Skeletal muscle tissue (tissue), 4 donors: ENCODE data around the gene TMEM86A. TPM values are rescaled to one million over a fixed set of nuclear protein-coding genes. Genes with fewer than 3 reads are reported as not detected.
"Not testable (repeated sequence)": the region's sequence is repeated elsewhere in the genome, so short reads cannot be mapped to it uniquely, and the experiment has no call there.

Experiments used
- H3K27ac ChIP-seq: one replicate; pipeline ENCODE4 v1.7.0; 2013; ENCODE audit warnings: mild to moderate bottlenecking, low read depth, low read length, inconsistent platforms
- H3K27me3 ChIP-seq, 3 donors: one replicate each; pipeline ENCODE4 v1.7.0; 2013; ENCODE audit warnings: low read length in 3 of 3; ENCODE audit not compliant: control insufficient read depth in 3 of 3, insufficient read depth in 3 of 3
- H3K36me3 ChIP-seq, 3 donors: one replicate each; pipeline ENCODE4 v1.7.0; 2013; ENCODE audit warnings: low read length in 3 of 3; ENCODE audit not compliant: control insufficient read depth in 3 of 3, insufficient read depth in 3 of 3
- H3K4me1 ChIP-seq, 3 donors: one replicate each; pipeline ENCODE4 v1.7.0; 2013; ENCODE audit warnings: low read length in 3 of 3, mild to moderate bottlenecking in 3 of 3; ENCODE audit not compliant: control insufficient read depth in 3 of 3, insufficient read depth in 3 of 3
- H3K4me3 ChIP-seq, 3 donors: one replicate each; pipeline ENCODE4 v1.7.0; 2013; ENCODE audit warnings: low read length in 3 of 3
- H3K9ac ChIP-seq, 3 donors: one replicate each; pipeline ENCODE4 v1.7.0; 2013; ENCODE audit warnings: low read length in 3 of 3, mild to moderate bottlenecking in 3 of 3, moderate library complexity in 2 of 3, low read depth in 1 of 3
- H3K9me3 ChIP-seq, 3 donors: one replicate each; pipeline ENCODE4 v1.7.0; 2013; ENCODE audit warnings: low read length in 3 of 3; ENCODE audit not compliant: control insufficient read depth in 3 of 3
- total RNA-seq: library from RNA; depleted of rRNA; stranded (reverse); fragments of >200 nt; gene quantifications from one replicate; pipeline ENCODE4 v1.2.3, GENCODE V29; 2014
- donor health status: Osteomylitis.

Gene TMEM86A, protein sequence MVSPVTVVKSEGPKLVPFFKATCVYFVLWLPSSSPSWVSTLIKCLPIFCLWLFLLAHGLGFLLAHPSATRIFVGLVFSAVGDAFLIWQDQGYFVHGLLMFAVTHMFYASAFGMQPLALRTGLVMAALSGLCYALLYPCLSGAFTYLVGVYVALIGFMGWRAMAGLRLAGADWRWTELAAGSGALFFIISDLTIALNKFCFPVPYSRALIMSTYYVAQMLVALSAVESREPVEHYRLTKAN
- total RNA-seq, result 3.1 TPM

DNA sequence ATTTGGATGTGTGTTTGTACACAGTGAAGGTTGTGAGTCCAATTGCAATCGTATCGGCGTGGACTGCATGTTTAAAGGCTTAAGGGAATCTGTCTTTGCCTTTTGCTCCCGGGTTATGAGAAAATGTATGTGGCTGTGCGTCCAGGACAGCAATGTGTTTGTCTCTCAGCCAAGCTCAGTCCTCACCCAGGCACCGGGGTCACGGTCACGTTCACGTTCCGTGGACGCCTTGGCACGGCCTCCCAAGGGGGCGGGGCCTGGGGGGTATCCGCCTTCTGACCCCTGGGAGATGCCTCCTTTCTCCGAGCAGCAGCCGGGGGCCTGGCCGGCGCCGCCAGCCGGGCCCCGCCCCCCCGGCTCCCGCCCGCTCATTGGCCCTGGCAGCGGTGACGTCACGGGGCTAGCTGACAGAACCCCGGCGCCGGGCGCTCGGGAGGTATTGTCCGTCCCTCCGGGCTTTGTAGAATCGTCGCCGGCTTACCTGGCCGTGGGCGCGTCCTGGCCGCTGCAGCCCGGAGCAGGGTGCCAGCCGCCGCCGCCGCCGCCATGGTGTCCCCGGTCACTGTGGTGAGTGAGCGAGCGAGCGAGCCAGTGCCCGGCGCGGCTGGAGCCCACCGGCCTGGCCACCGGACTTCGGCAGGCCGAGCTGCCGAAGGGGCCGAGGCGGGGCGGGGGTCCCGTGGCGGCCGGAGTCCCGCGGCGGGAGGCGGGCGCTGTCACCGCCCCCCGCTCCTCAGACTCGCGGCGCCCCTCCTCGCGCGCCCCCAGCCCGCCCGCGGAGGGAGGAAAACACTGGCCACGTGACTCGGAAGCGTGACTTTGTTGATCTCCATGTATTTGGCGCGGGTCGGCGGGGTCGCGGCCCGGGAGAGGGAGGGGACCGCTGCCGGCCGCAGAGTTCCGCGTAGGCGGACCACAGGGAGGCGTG is at the start of gene TMEM86A:
Gene TMEM86A (plus strand): TSS at position 439 of the 928 bp plus-strand sequence. CDS start 108 bp downstream, at position 547.
- Histone ChIP-seq H3K36me3 (peaks cover 6 to 14% (median 12%) of the 10 kb centered on the region in 3 donors), H3K9me3 (no peaks in the 10 kb centered on the region), H3K4me1 (peaks cover 15 to 31% (median 27%) of the 10 kb centered on the region in 3 donors), H3K27ac (peak within 1 kb of the TSS; percentile 63), H3K9ac (peak within 1 kb of the TSS; percentile 72 to 84 (median 74)), H3K27me3 (no peaks in the 10 kb centered on the region), H3K4me3 (peak within 1 kb of the TSS; percentile 55 to 78 (median 66))

GRCh38 chr11:18650353-18650752 is 48.2 kb upstream of the TMEM86A start:
- H3K9me3 ChIP-seq, result no peaks in the 10 kb centered on the region
- H3K36me3 ChIP-seq, result no peaks in the 10 kb centered on the region
- H3K27ac ChIP-seq, result no peak overlapping the region
- no peaks in the 10 kb centered on the region for H3K27me3 ChIP-seq
- no peaks in the 10 kb centered on the region for H3K4me1 ChIP-seq
- no peak overlapping the region for H3K9ac ChIP-seq
- H3K4me3 ChIP-seq, result no peak overlapping the region

- Histone ChIP-seq H3K27ac (no peak overlapping the region), H3K9ac (no peak overlapping the region), H3K36me3 (no peaks in the 10 kb centered on the region), H3K4me1 (no peaks in the 10 kb centered on the region), H3K27me3 (no peaks in the 10 kb centered on the region), H3K4me3 (no peak overlapping the region), H3K9me3 (no peaks in the 10 kb centered on the region)
These were observed 47.6 kb upstream of the TMEM86A start for GRCh38 chr11:18650859-18651557.

DNA sequence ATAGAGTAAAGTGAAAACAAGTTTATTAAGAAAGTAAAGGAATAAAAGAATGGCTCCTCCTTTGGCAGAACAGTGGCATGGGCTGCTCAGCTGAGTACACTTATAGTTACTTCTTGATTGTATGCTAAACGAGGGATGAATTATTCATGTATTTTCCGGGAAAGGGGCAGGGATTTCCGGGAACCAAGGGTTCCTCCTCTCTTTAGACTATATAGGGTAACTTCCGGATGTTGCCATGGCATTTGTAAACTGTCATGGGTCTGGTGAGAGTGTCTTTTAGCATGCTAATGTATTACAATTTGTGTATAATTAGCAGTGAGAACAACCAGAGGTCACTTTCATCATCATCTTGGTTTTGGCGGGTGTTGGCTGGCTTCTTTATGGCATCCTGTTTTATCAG is 40.9 kb upstream of the TMEM86A start:
- Histone ChIP-seq H3K36me3 (no peaks in the 10 kb centered on the region), H3K4me1 (no peaks in the 10 kb centered on the region), H3K9ac (no peak overlapping the region), H3K4me3 (no peak overlapping the region), H3K9me3 (no peaks in the 10 kb centered on the region), H3K27me3 (no peaks in the 10 kb centered on the region), H3K27ac (no peak overlapping the region)

DNA sequence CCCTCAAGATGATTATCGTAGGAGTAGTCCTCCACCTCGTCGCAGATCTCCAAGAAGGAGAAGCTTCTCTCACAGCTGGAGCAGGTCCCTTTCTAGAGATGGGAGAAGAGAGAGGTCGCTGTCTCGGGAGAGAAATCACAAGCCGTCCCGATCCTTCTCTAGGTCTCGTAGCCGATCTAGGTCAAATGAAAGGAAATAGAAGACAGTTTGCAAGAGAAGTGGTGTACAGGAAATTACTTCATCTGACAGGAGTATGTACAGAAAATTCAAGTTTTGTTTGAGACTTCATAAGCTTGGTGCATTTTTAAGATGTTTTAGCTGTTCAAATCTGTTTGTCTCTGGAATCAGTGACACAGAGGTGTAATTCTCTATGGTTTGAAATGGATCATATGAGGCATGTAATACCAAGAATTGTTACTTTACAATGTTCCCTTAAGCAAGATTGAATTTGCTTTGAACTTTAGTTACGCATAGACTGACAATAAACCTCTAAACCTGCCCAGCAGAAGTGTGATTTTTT is 33.2 kb upstream of the TMEM86A start:
- not testable (repeated sequence) for H3K9ac ChIP-seq, H3K9me3 ChIP-seq, H3K27me3 ChIP-seq, H3K4me1 ChIP-seq, H3K27ac ChIP-seq, H3K36me3 ChIP-seq, H3K4me3 ChIP-seq

- Histone ChIP-seq H3K4me1 (no peaks in the 10 kb centered on the region), H3K9me3 (no peaks in the 10 kb centered on the region), H3K36me3 (no peaks in the 10 kb centered on the region), H3K27ac (no peak overlapping the region), H3K4me3 (no peak overlapping the region), H3K9ac (no peak overlapping the region), H3K27me3 (no peaks in the 10 kb centered on the region)
These were observed 30.4 kb upstream of the TMEM86A start for GRCh38 chr11:18668131-18668530.

GRCh38 chr11:18669219-18669596 is 29.4 kb upstream of the TMEM86A start:
- H3K4me1 ChIP-seq, result no peaks in the 10 kb centered on the region
- H3K4me3 ChIP-seq, result no peak overlapping the region
- no peaks in the 10 kb centered on the region for H3K9me3 ChIP-seq
- no peaks in the 10 kb centered on the region for H3K36me3 ChIP-seq
- H3K27me3 ChIP-seq, result no peaks in the 10 kb centered on the region
- H3K9ac ChIP-seq, result no peak overlapping the region
- no peak overlapping the region for H3K27ac ChIP-seq

GRCh38 chr11:18669711-18670110 is 28.9 kb upstream of the TMEM86A start:
- Histone ChIP-seq H3K9me3 (no peaks in the 10 kb centered on the region), H3K4me1 (no peaks in the 10 kb centered on the region), H3K27me3 (no peaks in the 10 kb centered on the region), H3K4me3 (no peak overlapping the region), H3K9ac (no peak overlapping the region), H3K36me3 (no peaks in the 10 kb centered on the region), H3K27ac (no peak overlapping the region)

DNA sequence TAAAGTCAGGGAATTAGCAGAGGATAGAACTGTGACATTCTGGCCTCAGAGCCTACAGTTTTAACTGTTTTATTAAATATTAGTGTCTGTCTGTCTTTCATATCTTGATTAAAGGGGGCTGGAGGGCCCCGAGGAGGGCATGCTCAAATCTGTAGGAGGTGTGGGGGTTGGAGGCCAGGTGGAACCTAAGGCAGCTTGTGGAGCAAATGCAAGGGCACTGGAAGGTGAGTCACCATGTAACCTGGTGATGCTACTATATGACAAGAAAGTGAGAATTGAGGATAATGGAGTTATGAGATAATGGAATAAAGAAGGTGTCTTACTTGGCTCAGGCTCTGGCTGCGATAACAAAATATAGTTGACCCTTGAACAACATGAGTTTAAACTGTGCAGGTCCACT is 27.3 kb upstream of the TMEM86A start:
- Histone ChIP-seq H3K9ac (no peak overlapping the region), H3K4me1 (no peaks in the 10 kb centered on the region), H3K36me3 (no peaks in the 10 kb centered on the region), H3K27ac (no peak overlapping the region), H3K4me3 (no peak overlapping the region), H3K9me3 (no peaks in the 10 kb centered on the region), H3K27me3 (no peaks in the 10 kb centered on the region)
